Adrenal gland (tissue), 12 donors: ENCODE measurements around the gene NANS. TPM values are rescaled to one million over a fixed set of nuclear protein-coding genes. Genes with fewer than 3 reads are reported as not detected.

Experiments used
- DNase-seq, 7 donors: peaks; one replicate each; pipeline ENCODE4 v3.0.0-alpha.2; 2019 to 2020
- H3K27ac ChIP-seq, 5 donors: fragments of 200-600 bp; sonication (generic) in 4 of 5; 1 replicate in 3 of 5; 2 replicates in 2 of 5; pipeline versions ENCODE4 v1.5.1 to v1.8.0; 2016 to 2020; ENCODE audit warnings: mild to moderate bottlenecking in 1 of 5
- H3K27me3 ChIP-seq: fragments of 200-600 bp; 2 replicates; pipeline ENCODE4 v1.8.0; 2021
- H3K36me3 ChIP-seq, 2 donors: fragments of 200-600 bp; replicated peaks in 1 of 2; 1 replicate in 1 of 2; 2 replicates in 1 of 2; pipeline versions ENCODE4 v1.5.1 to v1.8.0; 2018 to 2022
- H3K4me1 ChIP-seq, 2 donors: fragments of 200-600 bp; replicated peaks in 1 of 2; 1 replicate in 1 of 2; 2 replicates in 1 of 2; pipeline versions ENCODE4 v1.5.1 to v1.8.0; 2018 to 2021
- H3K4me3 ChIP-seq, 4 donors: fragments of 200-600 bp; sonication (generic) in 3 of 4; one replicate each; pipeline ENCODE4 v1.5.1; 2016 to 2018
- H3K9me3 ChIP-seq, 3 donors: fragments of 200-600 bp; sonication (generic) in 1 of 3; replicated peaks in 1 of 3; 1 replicate in 2 of 3; 2 replicates in 1 of 3; pipeline versions ENCODE4 v1.5.1 to v1.8.0; 2016 to 2021
- POLR2A ChIP-seq, 2 donors: fragments of 450-650 bp; IDR thresholded peaks; one replicate each; pipeline ENCODE4 v1.6.1; 2017; ENCODE audit warnings: antibody characterized with exemption in 2 of 2, mild to moderate bottlenecking in 2 of 2, moderate library complexity in 1 of 2
- WGBS, 4 donors: extraction: QIAGEN DNeasy Blood & Tissue Kit in 2 of 4; methylation state at CpG; one replicate each; pipeline versions ENCODE4 v1.1.5 to v1.1.7; 2013 to 2017; 5-methylcytosine and 5-hydroxymethylcytosine counted together
- intact Hi-C, 2 donors: fragments of 100-400 bp; cut with DNase I; formaldehyde crosslinking; loops; one replicate each; pipeline versions ENCODE4 v1.14.1 to v1.15.0; 2022 to 2023
- polyA plus RNA-seq, 3 donors: library from polyadenylated mRNA; stranded (reverse); fragments of 200-250 nt in 2 of 3; fragments of 350-450 nt in 1 of 3; fragmentation: Illumina TruSeq in 1 of 3; extraction: RNeasy Lipid Tissue Mini Kit (QIAGEN cat#74804) in 1 of 3; gene quantifications; one replicate each; pipeline ENCODE4 v1.2.3, GENCODE V29; 2013 to 2014
- small RNA-seq, 2 donors: library from RNA; depleted of rRNA; stranded (forward); fragments of <200 nt; gene quantifications; one replicate each; pipeline ENCODE3, GENCODE V24; 2016
- total RNA-seq, 9 donors: library from RNA; depleted of rRNA in 4 of 9; stranded (reverse); fragments of >200 nt in 4 of 9; fragments of 120-200 nt in 1 of 9; fragmentation: NEBNext Ultra II Directional in 1 of 9; extraction: Animal tissue kit (Norgen Biotek cat#: 25700) in 1 of 9; gene quantifications; one replicate each; pipeline versions ENCODE4 v1.1.0 to v1.2.4, GENCODE V29; 2013 to 2023
- TF ChIP-seq, protein P1 (sequence below), 6 experiments: fragments of 450-650 bp in 4 of 6; fragments of 200-600 bp in 2 of 6; sonication (generic) in 1 of 6; IDR thresholded peaks; 1 replicate in 5 of 6; 2 replicates in 1 of 6; pipeline versions ENCODE4 v1.5.1 to v1.8.0; 2016 to 2021; ENCODE audit warnings: antibody characterized with exemption in 6 of 6, mild to moderate bottlenecking in 2 of 6, moderate library complexity in 1 of 6
- donor health status: healthy with polysubstance abuse.
- donor health status: Bipolar disorder and iron deficiency.
- donor health status: DM: yes; HTN: yes; CAD: no.
- donor health status: DM: no; HTN: no; CAD: no.
- donor health status: DM: no; HTN: no; CAD: no.
- donor health status: DM: yes; HTN: yes; CAD: no.

NANS gene
- total and polyA plus RNA-seq, 12 donors = 24.2 to 81.5 (median 38.7) TPM

DNA sequence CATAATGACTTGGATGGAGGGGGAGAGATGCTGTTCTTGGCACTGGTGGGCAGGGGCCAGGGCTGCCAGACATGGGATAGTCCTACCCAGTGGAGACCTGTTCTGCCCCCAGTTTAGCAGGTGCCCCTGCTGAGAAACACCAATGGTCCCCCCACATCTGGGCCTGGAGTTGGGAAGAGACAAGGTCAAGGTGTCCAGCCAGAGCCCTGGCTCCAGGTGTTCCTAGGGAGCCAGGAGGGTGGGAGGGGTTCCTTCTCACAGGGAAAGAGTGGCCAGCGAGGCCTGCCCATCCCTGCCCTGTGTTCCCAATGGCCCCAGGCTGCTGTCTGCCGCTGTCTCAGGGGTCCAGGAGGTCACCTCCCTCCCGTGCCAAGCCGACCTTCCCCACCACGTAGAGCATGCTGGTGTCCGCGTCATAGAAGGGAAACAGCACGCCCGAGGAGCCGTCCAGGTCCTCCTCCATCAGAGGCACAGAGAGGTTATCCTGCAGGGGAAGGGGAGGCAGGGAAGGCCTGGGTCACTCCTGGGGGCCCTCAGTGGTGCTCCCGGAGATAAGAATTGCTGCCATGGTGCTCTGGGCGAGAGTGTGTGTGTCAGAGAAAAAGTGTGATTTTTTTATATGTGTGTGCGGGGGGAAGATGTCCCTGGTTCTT, 74.2 kb downstream of the NANS start:
- peak in 1 of 7 donors; percentile 44 for DNase-seq
- Histone ChIP-seq H3K27me3 (no peaks in the 10 kb centered on the region), H3K9me3 (no peaks in the 10 kb centered on the region), H3K27ac (no peak overlapping the region), H3K4me3 (no peak overlapping the region), H3K36me3 (no peaks in the 10 kb centered on the region), H3K4me1 (no peaks in the 10 kb centered on the region)
- intact Hi-C loops = no loop called here
- WGBS, 4 donors = 67 to 84% (median 82%) methylated on average over 7 to 13 of the region's 13 CpGs
- TF ChIP-seq, protein P1, sequence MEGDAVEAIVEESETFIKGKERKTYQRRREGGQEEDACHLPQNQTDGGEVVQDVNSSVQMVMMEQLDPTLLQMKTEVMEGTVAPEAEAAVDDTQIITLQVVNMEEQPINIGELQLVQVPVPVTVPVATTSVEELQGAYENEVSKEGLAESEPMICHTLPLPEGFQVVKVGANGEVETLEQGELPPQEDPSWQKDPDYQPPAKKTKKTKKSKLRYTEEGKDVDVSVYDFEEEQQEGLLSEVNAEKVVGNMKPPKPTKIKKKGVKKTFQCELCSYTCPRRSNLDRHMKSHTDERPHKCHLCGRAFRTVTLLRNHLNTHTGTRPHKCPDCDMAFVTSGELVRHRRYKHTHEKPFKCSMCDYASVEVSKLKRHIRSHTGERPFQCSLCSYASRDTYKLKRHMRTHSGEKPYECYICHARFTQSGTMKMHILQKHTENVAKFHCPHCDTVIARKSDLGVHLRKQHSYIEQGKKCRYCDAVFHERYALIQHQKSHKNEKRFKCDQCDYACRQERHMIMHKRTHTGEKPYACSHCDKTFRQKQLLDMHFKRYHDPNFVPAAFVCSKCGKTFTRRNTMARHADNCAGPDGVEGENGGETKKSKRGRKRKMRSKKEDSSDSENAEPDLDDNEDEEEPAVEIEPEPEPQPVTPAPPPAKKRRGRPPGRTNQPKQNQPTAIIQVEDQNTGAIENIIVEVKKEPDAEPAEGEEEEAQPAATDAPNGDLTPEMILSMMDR (IDR thresholded peaks at IDR 0.05) = no peak
- no peak for TF ChIP-seq POLR2A (IDR thresholded peaks at IDR 0.05)

DNA sequence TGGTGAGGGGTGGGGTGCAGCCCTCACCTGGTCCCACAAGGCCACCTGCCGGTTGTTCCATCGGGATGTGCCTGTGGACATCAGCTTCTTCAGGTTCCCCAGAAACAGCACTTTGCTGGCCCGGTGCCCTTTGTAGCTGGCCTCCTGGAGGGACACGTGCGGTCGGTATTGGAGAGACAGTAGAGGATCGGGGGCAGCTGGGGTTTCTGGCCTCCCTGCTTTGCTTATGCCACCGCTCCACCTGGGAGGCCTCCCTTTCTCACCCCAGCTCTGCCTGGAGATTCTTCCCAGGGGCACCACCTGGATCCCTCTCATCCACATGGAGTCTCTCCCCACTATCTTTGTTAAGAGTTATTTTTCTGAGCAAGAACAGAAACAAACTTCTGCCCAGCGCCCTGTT, 75.6 kb downstream of the NANS start:
- intact Hi-C loops = no loop called here

More for the DNA sequence above, 75.6 kb downstream of the NANS start:
- DNase-seq = peak in 1 of 7 donors; percentile 45
- no peaks in the 10 kb centered on the region for H3K9me3 ChIP-seq
- H3K27ac ChIP-seq = no peak overlapping the region
- TF ChIP-seq, protein P1 (IDR thresholded peaks at IDR 0.05) = no peak
- TF ChIP-seq POLR2A (IDR thresholded peaks at IDR 0.05) = no peak
- no peaks in the 10 kb centered on the region for H3K4me1 ChIP-seq
- no peaks in the 10 kb centered on the region for H3K36me3 ChIP-seq
- H3K27me3 ChIP-seq = no peaks in the 10 kb centered on the region
- WGBS, 4 donors = 65 to 77% (median 76%) methylated on average over 5 to 9 of the region's 9 CpGs
- H3K4me3 ChIP-seq = no peak overlapping the region

Small RNAs within 50 kb of the gene (small RNA-seq; reads per million reads assigned to genes)
- gene RF00017 (0 reads per million in 2 donors), gene RNU6-918P (0 reads per million in 2 donors)

Other genes starting within 250 kb of the NANS start
- under 1 TPM in 1 of 9 donors, not detected in 8; 0.78 TPM for gene FOXE1, start 203.5 kb upstream of the NANS start, total RNA-seq
- not detected for gene FOXE1, start 203.5 kb upstream of the NANS start, polyA plus RNA-seq
- 10 to 100 TPM; 11.4 to 30.3 (median 18.0) TPM for gene TRMO, start 134.2 kb upstream of the NANS start, total RNA-seq
- gene TRMO, start 134.2 kb upstream of the NANS start, polyA plus RNA-seq = 10 to 100 TPM in 1 of 3 donors, 1 to 10 TPM in 2; 7.8 to 40.4 (median 9.5) TPM
- 10 to 100 TPM in 1 of 9 donors, under 1 TPM in 2, not detected in 6; 0.22 to 10.0 (median 0.23) TPM for gene HEMGN, start 118.6 kb upstream of the NANS start, total RNA-seq
- not detected for gene HEMGN, start 118.6 kb upstream of the NANS start, polyA plus RNA-seq
- 100 to 1,000 TPM in 1 of 9 donors, 10 to 100 TPM in 8; 13.4 to 100 (median 23.6) TPM for gene ANP32B, start 73.4 kb upstream of the NANS start, total RNA-seq
- 100 to 1,000 TPM in 2 of 3 donors, 10 to 100 TPM in 1; 72.9 to 156 (median 122) TPM for gene ANP32B, start 73.4 kb upstream of the NANS start, polyA plus RNA-seq
- gene TRIM14, start 62.5 kb downstream of the NANS start, total RNA-seq = 10 to 100 TPM in 7 of 9 donors, 1 to 10 TPM in 1, under 1 TPM in 1; 0.72 to 24.8 (median 14.5) TPM
- gene TRIM14, start 62.5 kb downstream of the NANS start, polyA plus RNA-seq = 1 to 10 TPM; 2.6 to 7.1 (median 6.2) TPM
- gene CORO2A, start 135.9 kb downstream of the NANS start, total RNA-seq = 1 to 10 TPM in 5 of 9 donors, under 1 TPM in 4; 0.06 to 3.2 (median 1.1) TPM
- 1 to 10 TPM in 2 of 3 donors, under 1 TPM in 1; 0.77 to 3.9 (median 1.6) TPM for gene CORO2A, start 135.9 kb downstream of the NANS start, polyA plus RNA-seq
- 10 to 100 TPM in 6 of 9 donors, 1 to 10 TPM in 2, under 1 TPM in 1; 0.67 to 21.9 (median 11.3) TPM for gene TBC1D2, start 198.9 kb downstream of the NANS start, total RNA-seq
- 10 to 100 TPM in 1 of 3 donors, 1 to 10 TPM in 2; 1.5 to 14.3 (median 6.3) TPM for gene TBC1D2, start 198.9 kb downstream of the NANS start, polyA plus RNA-seq